HG02763 (cell line): ENCODE measurements around the gene BCKDHA.
A peak's percentile ranks its signal among the peaks of the same experiment; 100 is the strongest.

ENCODE experiments used
- ATAC-seq: cut with Tn5 transposase; IDR thresholded peaks from one replicate; pipeline ENCODE4 v1.9.1; 2021; ENCODE audit warnings: mild to moderate bottlenecking, moderate library complexity; ENCODE audit not compliant: unreplicated experiment

The BCKDHA gene

GRCh38 chr19:41397086-41398049 lies at the start of gene BCKDHA, which contains the start of gene EXOSC5:
Gene BCKDHA (plus strand): TSS chr19:41397818. CDS start chr19:41397828, 10 bp downstream.
Gene EXOSC5 (minus strand): TSS chr19:41397359. CDS start chr19:41397328, 31 bp downstream.
- peak; percentile 95 for ATAC-seq

GRCh38 chr19:41350735-41351338 lies 46.8 kb upstream of the BCKDHA start:
- ATAC-seq: no peak

- peak; percentile 37 for ATAC-seq
These were observed 46.0 kb upstream of the BCKDHA start for GRCh38 chr19:41351339-41352245.

- ATAC-seq: no peak
These were observed 45.4 kb upstream of the BCKDHA start for GRCh38 chr19:41352279-41352608.

- ATAC-seq: no peak
These were observed 44.8 kb upstream of the BCKDHA start for GRCh38 chr19:41352609-41353465.

- ATAC-seq: peak; percentile 46
These were observed 43.9 kb upstream of the BCKDHA start, which contains the start of gene TGFB1 for GRCh38 chr19:41353466-41354342. Gene TGFB1 (minus strand): TSS chr19:41353922. CDS start chr19:41353044, 878 bp downstream.

GRCh38 chr19:41354343-41354953 lies 43.2 kb upstream of the BCKDHA start:
- no peak for ATAC-seq

- no peak for ATAC-seq
These were observed 42.6 kb upstream of the BCKDHA start for GRCh38 chr19:41355035-41355434.

- no peak for ATAC-seq
These were observed 41.8 kb upstream of the BCKDHA start for GRCh38 chr19:41355802-41356201.

GRCh38 chr19:41356984-41357739 lies 40.5 kb upstream of the BCKDHA start:
- no peak for ATAC-seq

GRCh38 chr19:41357746-41358145 lies 39.9 kb upstream of the BCKDHA start:
- no peak for ATAC-seq

- no peak for ATAC-seq
These were observed 37.9 kb upstream of the BCKDHA start for GRCh38 chr19:41359741-41360140.

- ATAC-seq: no peak
These were observed 35.3 kb upstream of the BCKDHA start for GRCh38 chr19:41362143-41362847.

- no peak for ATAC-seq
These were observed 34.3 kb upstream of the BCKDHA start for GRCh38 chr19:41363371-41363752.

GRCh38 chr19:41363753-41364523 lies 33.7 kb upstream of the BCKDHA start, which contains the start of gene B9D2:
Gene B9D2 (minus strand): TSS chr19:41364149. CDS start chr19:41363519, 630 bp downstream.
- ATAC-seq: peak; percentile 81
